HG03558 (cell line): ENCODE results near the gene SLC25A40.
"Not testable (repeated sequence)": the region's sequence is repeated elsewhere in the genome, so short reads cannot be mapped to it uniquely, and the experiment has no call there.

Experiments
- ATAC-seq: cut with Tn5 transposase; IDR thresholded peaks from one replicate; pipeline ENCODE4 v1.9.1; 2021; ENCODE audit warnings: moderate number of reproducible peaks; ENCODE audit not compliant: unreplicated experiment; ENCODE audit errors: extremely low read depth

The SLC25A40 gene, protein sequence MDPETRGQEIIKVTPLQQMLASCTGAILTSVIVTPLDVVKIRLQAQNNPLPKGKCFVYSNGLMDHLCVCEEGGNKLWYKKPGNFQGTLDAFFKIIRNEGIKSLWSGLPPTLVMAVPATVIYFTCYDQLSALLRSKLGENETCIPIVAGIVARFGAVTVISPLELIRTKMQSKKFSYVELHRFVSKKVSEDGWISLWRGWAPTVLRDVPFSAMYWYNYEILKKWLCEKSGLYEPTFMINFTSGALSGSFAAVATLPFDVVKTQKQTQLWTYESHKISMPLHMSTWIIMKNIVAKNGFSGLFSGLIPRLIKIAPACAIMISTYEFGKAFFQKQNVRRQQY

DNA sequence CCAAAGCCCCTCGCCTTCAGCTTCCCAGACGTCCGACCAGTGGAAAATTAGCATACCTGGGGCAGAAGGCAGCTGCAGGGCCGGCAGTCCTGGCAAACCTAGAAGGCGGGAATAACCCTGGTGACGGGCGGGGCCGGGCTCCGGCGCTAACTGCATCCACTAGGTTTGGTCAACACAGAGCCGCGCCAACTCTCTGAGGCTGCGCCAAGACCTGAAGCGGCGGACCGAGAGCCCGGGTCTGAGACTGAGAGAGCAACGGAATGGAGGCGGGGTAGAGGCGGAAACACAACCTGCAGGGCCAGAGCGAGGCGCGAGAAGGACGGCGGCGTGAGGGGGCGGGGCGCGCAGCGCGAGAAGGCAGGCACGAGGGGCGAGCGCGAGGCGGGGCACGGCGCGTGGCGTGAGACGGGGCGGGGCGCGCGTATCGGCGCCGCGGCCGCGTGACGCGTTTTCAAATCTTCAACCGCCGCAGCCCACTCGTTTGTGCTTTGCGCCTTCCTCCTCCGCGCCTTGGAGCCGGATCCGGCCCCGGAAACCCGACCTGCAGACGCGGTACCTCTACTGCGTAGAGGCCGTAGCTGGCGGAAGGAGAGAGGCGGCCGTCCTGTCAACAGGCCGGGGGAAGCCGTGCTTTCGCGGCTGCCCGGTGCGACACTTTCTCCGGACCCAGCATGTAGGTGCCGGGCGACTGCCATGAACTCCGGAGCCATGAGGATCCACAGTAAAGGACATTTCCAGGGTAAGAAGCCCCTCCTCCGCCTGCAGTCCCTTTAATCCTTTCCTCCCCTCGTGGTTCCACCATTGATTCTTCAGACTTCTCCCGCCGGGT, at the start of gene SLC25A40, which contains the start of gene DBF4:
Gene SLC25A40 (minus strand): TSS at position 321 of the 829 bp plus-strand sequence. CDS start 17,633 bp downstream, outside the sequence.
Gene DBF4 (plus strand): TSS at position 454 of the 829 bp plus-strand sequence. CDS start 240 bp downstream, at position 694.
- peak; percentile 79 for ATAC-seq

DNA sequence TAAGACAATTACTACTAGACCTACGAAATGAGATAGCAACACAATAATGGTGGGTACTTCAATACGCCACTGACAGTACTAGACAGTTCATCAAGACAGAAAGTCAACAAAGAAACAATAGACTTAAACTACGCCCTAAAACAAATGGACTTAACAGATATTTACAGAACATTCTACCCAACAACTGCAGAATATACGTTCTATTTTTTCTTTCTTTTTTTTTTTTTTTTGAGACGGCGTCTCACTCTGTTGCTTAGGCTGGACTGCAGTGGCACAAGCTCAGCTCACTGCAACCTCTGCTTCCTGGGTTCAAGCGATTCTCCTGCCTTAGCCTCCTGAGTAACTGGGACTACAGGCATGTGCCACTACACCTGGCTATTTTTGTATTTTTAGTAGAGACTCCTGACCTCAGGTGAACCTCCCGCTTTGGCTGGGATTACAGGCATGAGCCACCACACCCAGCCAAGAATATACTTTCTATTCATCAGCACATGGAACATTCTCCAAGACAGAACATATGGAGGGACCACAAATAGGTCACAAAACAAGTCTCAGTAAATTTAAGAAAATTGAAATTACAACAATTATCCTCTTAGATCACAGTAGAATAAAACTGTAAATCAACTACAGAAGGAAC, 46.7 kb upstream of the SLC25A40 start:
- not testable (repeated sequence) for ATAC-seq

DNA sequence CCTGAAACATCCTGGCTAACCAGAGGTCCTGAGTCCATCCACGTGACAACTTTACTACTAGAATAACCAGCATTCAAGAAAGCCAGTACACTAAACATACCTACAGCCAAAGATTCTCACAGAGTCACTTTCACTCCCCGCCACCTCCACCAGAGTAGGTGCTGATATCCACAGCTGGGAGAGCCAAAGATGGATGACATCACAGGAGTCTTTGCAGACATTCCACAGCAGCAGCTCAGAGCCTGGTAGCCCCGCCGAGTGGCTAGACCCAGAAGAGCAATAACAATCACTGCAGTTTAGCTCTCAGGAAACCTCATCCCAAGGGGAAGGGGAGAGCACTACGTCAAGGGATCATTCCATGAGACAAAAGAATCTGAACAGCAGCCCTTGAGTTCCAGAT, 44.4 kb upstream of the SLC25A40 start:
- ATAC-seq: no peak

DNA sequence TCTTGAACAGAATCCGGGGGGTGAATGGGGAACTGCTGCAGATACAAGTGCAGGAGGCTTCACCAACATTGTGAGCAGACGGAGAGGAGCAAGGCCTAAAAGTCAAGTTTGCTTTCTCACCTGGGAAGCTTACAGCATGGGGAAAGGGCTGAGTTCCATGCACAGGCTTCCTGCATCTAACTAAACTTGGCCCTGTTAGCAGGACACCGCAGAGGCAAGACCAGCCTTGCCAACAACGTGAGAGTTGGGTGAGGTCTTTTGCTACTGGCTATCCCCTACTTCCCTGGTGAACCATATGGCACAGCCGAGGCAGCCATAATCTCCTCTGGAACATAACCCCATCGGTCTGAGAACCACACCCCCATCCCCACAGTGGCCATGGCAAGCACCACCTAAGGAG, 43.7 kb upstream of the SLC25A40 start:
- no peak for ATAC-seq

DNA sequence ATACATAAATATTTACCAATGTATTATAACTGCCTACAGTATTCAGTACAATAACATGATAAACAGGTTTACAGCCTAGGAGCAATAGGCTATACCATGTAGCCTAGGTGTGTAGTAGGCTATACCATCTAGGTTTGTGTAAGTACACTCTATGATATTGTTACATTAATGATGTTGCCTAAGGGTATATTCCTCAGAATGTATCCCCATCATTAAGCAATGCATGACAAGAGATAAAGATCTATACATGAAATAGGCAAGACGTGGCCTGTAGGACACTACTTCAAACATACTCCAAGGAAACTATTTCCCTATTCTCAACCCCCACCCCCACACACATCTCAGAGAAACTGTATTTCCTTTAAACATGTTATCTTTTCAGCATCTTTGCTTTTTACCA, 42.6 kb upstream of the SLC25A40 start:
- ATAC-seq: no peak

DNA sequence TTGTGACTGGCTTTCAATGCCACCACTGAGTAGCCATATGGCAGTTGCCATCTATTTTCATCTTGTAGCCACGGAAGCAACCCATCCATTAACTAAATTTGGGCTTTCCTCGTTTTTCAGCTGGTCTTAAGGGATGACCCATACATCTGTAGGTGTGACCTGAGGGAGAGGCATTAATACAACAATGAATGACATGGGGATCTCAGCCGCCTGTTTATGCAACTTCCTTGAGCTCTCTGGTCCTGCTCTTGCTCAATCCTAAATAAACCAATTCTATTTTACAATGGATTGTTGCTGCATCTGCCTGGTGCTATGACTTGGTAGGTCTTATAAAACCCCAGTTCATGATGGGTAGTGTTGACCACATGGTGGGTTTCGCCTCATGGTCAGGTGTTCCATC, 36.0 kb upstream of the SLC25A40 start:
- ATAC-seq: no peak

DNA sequence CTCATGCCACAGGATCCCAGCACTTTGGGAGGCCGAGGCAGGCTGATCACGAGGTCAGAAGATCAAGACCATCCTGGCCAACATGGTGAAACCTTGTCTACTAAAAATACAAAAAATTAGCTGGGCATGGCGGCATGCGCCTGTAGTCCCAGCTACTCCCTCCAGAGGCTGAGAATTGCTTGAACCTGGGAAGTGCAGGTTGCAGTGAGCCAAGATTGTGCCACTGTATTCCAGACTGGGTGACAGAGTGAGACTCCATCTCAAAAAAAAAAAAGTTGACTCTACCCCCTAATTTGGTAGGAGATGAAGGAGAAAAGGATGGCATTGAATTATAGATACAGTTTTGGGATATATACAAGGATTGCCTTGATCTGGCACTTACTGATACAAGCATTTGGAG, 32.7 kb upstream of the SLC25A40 start:
- not testable (repeated sequence) for ATAC-seq

DNA sequence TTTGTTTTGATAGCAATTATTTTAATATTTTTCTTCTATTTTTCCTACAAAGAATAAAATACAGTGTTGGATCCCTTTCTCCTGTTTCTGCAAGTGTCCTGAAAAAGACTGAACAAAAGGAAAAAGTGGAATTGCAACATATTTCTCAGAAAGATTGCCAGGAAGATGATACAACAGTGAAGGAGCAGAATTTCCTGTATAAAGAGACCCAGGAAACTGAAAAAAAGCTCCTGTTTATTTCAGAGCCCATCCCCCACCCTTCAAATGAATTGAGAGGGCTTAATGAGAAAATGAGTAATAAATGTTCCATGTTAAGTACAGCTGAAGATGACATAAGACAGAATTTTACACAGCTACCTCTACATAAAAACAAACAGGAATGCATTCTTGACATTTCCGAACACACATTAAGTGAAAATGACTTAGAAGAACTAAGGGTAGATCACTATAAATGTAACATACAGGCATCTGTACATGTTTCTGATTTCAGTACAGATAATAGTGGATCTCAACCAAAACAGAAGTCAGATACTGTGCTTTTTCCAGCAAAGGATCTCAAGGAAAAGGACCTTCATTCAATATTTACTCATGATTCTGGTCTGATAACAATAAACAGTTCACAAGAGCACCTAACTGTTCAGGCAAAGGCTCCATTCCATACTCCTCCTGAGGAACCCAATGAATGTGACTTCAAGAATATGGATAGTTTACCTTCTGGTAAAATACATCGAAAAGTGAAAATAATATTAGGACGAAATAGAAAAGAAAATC, 31.2 kb upstream of the SLC25A40 start:
- ATAC-seq: not testable (repeated sequence)

DNA sequence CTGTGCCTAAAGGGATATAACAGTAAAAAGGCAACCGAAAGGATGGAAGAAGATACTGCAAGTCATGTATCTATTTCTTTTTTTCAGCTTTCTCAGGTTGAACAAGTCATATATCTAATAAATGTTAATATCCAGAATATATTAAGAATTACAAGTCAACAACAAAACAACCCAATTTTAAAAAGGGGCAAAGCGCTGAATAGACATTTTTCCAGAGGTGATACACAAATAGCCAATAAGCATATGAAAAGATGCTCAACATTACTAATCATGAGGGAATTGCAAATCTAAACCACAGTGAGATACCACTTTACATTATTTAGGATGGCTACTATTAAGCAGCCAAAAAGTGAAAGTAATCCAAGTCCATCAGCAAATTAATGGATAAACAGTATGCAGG, 23.1 kb upstream of the SLC25A40 start:
- no peak for ATAC-seq

DNA sequence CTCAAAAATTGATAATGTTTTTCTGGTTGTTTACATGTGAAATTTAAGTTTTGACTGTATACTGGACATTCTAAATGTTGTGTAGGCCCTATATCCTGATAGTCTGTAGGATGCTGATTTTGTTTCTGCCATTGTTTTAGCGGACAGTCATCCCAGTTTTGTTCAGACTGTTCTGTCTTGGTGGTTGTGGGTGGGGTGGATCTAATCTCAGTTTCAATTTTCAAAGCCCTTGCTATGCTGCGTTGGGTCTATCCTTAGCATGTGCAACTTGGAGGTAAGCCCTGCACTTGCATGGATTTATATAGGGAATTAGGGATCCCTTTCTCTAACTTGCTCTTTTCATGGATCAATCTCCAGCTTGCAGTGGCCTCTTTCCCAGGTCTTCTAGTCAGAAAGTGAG, 19.2 kb upstream of the SLC25A40 start:
- no peak for ATAC-seq

DNA sequence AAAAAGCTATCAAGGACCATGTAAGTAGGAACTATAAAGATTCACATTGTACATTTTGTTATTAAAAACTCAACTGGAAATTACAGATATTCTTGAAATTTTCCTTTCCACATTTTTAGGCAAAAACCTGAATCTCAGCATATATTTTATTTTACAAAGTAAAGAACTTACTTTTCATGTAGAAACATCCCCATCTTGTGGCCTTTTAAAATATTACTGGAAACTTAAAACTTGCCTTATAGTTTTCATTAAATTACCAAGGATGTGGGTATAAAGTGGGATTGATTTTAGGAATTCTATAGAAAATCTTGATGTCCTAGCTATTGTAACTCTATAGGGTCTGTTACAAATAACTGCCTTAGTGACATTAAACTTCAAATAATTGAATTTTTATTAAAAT, 10.7 kb upstream of the SLC25A40 start:
- no peak for ATAC-seq

DNA sequence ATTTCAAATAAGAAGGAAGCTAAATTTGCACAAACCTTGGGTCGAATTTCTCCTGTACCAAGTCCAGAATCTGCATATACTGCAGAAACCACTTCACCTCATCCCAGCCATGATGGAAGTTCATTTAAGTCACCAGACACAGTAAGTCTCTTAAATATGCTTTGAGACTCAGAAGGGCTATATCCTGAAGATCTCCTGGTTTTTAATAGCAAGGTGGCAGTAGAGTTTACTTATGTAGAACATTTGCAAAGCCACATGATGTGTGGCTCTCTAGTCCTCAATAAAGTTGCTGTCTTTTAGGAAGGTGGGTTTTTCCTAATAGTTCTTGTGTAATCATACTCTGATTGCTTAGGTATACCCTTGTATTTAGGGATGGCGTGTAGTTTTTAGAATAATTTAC, 8.9 kb upstream of the SLC25A40 start:
- no peak for ATAC-seq

DNA sequence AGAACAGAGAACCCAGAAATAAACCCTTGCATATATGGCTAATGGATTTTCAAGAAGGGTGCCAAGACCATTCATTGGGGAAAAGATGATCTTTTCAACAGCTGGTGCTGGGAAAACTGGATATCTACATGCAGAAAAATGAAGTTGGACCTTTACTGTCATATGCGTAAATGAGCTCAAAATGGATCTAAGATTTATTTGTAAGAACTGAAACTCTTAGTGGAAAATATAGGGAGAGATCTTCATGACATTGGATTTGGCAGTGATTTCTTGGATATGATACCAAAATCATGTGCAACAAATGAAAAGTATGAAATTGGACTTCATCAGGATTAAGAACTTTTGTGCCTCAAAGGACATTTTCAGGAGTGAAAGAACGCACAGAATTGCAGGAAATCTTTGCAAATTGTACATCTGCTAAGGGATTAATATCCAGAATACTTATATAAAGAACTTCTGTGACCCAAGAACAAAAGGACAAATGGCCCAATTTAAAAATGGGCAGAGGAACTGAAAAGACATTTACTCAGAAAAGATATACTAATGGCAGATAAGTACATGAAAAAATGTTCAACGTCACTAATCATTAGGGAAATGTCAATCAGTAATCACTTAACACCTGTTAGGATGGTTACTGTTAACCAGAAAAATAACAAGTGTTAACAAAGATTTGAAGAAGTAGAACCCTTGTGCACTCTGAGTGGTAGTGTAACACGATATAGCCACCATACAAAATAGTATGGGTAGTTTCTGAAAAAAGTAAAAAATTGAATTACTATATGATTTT, 6.2 kb upstream of the SLC25A40 start:
- no peak for ATAC-seq

DNA sequence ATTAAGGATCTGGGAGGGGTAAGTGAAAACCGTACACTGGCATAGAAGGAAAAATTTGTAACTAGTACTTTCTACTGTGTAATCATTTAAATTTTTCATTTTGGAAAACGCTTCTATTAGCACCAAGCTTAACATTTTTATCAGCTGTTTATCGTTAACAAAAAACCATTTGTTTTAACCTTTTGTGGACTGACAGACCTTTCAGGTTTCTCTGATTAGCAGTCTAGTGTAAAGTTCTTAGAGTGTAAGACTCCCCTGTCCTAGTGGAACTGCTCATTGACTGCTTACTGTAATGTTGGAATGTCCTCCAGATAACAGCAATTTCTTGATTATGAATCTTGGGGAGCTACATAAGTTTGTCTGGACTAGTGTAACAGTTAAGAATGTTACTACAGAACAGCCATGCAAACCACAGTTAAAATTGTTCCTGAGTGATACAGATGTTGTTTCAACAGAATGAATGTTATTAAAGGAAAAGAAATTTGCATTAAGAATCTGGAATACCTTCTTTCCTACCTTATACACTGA, 2.1 kb upstream of the SLC25A40 start:
- no peak for ATAC-seq

DNA sequence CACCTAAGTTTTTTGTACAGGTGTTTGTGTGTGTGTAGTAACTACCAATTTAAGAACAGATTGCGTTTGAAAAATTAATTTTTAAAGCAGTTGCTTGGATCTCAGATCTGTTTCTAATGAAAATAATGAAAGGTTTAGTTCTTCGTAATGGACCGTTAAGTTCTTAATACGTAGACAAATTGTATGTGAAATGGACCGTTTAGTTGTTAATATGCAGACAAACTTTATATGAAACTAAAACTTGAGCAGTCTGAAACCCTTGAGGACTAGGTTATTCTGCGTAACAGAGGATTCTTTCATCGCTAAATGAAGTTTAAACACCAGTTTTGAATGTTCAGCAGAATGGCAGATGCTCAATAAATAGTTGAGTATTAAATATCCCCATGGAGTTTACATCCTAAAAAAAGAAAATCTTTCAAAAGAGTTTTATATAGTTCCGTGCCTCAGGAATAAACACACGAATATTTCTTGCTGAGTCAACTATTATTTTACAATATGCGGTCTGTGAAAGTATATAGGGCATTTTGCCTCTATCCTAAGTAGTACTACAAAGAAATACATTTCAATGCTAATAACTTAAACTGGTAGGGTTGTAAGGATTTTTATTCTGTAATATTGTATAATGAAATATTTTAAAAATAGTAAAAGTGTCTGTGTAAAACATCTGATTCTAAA, 1.3 kb upstream of the SLC25A40 start:
- no peak for ATAC-seq

DNA sequence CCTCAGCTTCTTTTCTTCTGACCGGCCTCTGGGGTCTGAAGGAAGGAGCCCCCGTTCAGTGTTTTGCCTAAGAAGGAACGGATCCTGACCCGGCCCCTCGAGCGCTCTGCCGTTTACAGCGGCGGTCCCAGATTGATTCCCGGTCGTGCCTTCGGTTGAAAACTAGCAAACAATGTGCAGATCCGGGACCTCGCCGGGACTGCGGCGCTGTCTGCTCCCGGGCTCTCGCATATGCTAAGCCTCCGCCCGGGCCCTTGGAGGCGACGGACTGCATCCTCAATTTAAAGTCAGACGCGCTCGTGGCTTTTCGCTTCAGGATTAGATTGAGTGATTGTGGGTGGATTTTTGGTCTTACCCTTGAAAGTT, 692 bp upstream of the SLC25A40 start:
- ATAC-seq: no peak

DNA sequence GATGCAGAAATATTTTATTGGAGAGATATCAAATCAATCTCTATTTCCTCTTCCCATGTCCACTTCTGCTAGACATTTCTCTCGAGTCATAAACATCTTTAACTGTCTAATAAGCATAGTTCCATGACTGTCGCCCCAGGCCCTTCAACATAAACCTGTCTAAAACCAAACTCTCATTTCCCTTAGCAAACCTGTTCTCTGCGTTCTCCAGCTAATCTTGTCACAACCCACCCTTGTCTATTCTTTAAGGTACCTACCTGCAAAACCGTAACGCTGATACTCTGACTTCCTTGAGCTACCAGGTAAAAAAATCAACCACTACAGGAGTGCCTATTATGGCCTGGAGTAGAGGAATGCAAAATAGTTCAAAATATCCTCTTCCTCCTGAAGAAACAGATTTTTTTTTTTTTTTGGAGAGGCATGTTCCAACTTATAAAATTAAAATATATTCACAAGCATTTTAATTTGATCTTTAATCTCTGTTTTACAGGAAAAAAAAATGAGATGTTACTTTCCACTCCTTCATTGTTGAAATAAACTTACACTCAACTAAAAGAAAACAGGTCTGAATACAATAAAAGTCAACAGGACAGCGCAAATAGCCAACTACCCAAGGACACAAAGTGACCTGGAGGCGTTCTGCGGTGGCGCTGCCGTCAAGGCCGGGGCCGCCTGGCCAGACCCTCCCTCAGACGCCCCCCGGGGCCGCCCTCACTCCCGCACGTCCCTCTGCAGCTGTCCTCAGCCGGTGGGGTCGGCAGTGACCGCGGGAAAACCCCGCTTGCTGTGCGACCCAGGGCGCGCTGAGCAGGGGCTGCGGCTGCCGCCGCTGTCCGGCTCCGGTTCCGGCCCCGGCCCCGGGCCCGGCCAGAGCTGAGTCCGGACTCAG, 765 bp downstream of the SLC25A40 start:
- ATAC-seq: peak; percentile 10

DNA sequence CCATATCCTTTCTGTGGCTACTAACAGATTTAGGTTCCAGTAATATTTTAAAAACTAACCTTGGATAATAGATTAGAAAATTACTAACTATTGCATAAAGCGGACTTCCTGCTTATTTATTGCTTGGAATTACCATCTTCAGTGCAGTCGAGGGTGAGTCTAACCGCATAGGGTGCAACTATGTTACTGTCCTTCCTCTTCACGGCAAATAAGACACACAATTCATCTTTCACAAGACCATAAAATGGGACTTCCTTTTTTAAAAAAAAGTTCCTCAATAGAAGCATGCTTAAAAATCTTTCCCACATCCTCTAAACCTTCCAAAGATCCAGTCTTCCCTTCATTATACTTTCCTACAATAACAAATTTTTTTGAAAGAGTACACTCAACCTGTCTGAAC, 2.1 kb downstream of the SLC25A40 start:
- no peak for ATAC-seq
